OCI-LY7 (cell line): Measurements from ENCODE around the gene IVD.

Experiments used
- EZH2phosphoT487 ChIP-seq: fragments of 200-600 bp; sonication (generic); IDR thresholded peaks from 2 replicates; pipeline ENCODE4 v1.6.1; 2018; ENCODE audit warnings: low read depth, borderline replicate concordance, mild to moderate bottlenecking, mixed run types, antibody characterized with exemption, low read length, moderate library complexity, mixed read lengths
- TF ChIP-seq, protein P1 (sequence below): fragments of 200-600 bp; sonication (generic); conservative IDR thresholded peaks from 2 replicates; pipeline ENCODE4 v1.5.1; 2014; ENCODE audit warnings: mild to moderate bottlenecking, antibody characterized with exemption, low read length, moderate library complexity, mixed read lengths

DNA sequence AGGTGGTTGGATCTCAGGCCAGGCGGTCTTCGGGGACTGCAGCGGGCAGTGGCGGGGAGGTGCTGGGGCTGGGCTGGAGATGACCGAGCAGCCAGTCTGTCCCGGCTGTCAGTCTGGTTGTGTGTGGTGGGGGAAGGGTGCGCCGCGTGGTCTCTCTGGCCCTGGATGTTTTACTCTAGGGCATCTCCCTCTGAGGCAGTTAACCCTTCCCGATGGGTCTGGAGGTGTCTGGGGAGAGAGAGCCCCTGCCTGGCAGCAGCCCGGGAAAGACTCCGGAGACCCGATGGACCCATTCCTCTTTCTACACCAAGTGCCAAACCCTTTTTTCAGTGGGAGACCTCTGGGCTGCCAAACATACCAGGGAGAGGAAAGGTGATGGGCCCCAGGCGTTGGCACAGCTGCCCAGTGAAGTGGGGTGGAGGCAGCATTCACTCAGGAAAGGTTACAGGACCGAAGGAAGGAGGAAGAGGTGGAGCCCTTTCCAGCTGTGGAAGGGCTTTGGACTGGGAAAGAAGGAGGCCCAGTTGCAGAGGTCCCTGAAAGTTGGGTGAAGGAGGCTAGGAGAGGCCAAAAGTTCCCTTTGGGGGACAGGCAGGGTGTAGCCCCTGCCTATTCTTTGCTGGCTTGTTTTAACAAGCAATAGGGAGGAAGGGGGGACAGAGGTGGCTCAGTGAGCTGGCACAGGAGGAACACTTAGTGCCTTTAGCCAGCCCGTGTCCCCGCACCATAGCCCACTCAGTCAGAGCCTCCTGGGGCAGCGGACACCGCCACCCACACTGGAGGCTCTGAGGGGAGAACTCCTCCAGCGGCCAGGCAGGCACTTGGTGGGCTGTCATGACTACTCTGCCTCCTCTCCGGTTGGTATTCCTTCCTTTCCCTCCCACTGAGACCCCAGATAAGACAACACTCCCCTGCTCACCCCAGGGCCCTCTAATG is 32.4 kb downstream of the IVD start:
- TF ChIP-seq, protein P1, sequence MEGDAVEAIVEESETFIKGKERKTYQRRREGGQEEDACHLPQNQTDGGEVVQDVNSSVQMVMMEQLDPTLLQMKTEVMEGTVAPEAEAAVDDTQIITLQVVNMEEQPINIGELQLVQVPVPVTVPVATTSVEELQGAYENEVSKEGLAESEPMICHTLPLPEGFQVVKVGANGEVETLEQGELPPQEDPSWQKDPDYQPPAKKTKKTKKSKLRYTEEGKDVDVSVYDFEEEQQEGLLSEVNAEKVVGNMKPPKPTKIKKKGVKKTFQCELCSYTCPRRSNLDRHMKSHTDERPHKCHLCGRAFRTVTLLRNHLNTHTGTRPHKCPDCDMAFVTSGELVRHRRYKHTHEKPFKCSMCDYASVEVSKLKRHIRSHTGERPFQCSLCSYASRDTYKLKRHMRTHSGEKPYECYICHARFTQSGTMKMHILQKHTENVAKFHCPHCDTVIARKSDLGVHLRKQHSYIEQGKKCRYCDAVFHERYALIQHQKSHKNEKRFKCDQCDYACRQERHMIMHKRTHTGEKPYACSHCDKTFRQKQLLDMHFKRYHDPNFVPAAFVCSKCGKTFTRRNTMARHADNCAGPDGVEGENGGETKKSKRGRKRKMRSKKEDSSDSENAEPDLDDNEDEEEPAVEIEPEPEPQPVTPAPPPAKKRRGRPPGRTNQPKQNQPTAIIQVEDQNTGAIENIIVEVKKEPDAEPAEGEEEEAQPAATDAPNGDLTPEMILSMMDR = no peak
- TF ChIP-seq EZH2phosphoT487 = no peak
